SH-SY5Y (cell line): Measurements from ENCODE around the gene FAM240A.

ENCODE experiments used
- GATA2 ChIP-seq: IDR thresholded peaks from 2 replicates; pipeline ENCODE4 v1.6.1; 2011; ENCODE audit warnings: mild to moderate bottlenecking, low read depth, low read length
- GATA3 ChIP-seq: IDR thresholded peaks from 2 replicates; pipeline ENCODE4 v1.6.1; 2011; ENCODE audit warnings: low read depth, mild to moderate bottlenecking, low read length, moderate library complexity

The FAM240A gene

GRCh38 chr3:46634856-46635255 lies 22.5 kb downstream of the FAM240A start:
- no peak for TF ChIP-seq GATA2
- TF ChIP-seq GATA3, result no peak

- no peak for TF ChIP-seq GATA3
- no peak for TF ChIP-seq GATA2
Measured at GRCh38 chr3:46639221-46639620, 26.9 kb downstream of the FAM240A start.

- no peak for TF ChIP-seq GATA3
- TF ChIP-seq GATA2, result no peak
Measured at GRCh38 chr3:46640927-46641326, 28.6 kb downstream of the FAM240A start.

- TF ChIP-seq GATA2, result no peak
- TF ChIP-seq GATA3, result no peak
Measured at GRCh38 chr3:46642971-46643370, 30.6 kb downstream of the FAM240A start.

- TF ChIP-seq GATA3, result no peak
- no peak for TF ChIP-seq GATA2
Measured at GRCh38 chr3:46643701-46644100, 31.4 kb downstream of the FAM240A start.

GRCh38 chr3:46646700-46647099 lies 34.4 kb downstream of the FAM240A start:
- no peak for TF ChIP-seq GATA2
- no peak for TF ChIP-seq GATA3

GRCh38 chr3:46648096-46648495 lies 35.8 kb downstream of the FAM240A start:
- TF ChIP-seq GATA2 (no peak), GATA3 (no peak)

GRCh38 chr3:46649436-46649835 lies 37.1 kb downstream of the FAM240A start:
- TF ChIP-seq GATA3, result no peak

- no peak for TF ChIP-seq GATA2
- no peak for TF ChIP-seq GATA3
Measured at GRCh38 chr3:46651084-46651483, 38.8 kb downstream of the FAM240A start.

GRCh38 chr3:46655271-46655670 lies 42.9 kb downstream of the FAM240A start:
- TF ChIP-seq GATA2 (no peak), GATA3 (no peak)

GRCh38 chr3:46656778-46657556 lies 44.6 kb downstream of the FAM240A start:
- no peak for TF ChIP-seq GATA3

- TF ChIP-seq GATA3 (no peak), GATA2 (no peak)
Measured at GRCh38 chr3:46659285-46659684, 47.0 kb downstream of the FAM240A start.

- TF ChIP-seq GATA2 (no peak), GATA3 (no peak)
Measured at GRCh38 chr3:46660003-46660402, 47.7 kb downstream of the FAM240A start.

- TF ChIP-seq GATA3 (no peak), GATA2 (no peak)
Measured at GRCh38 chr3:46660543-46661523, 48.5 kb downstream of the FAM240A start.

GRCh38 chr3:46661776-46662766 lies 49.7 kb downstream of the FAM240A start:
- TF ChIP-seq GATA3, result no peak
- no peak for TF ChIP-seq GATA2
